WTC11 (cell line): Measurements from ENCODE around the gene MTMR2. TPM values are rescaled to one million over a fixed set of nuclear protein-coding genes. Genes with fewer than 3 reads are reported as not detected.

Source experiments
- ATAC-seq: fragments of 200-7000 bp; cut with Tn5 transposase; 2 replicates; pipeline ENCODE4 v1.10.0; 2021; ENCODE audit warnings: mild to moderate bottlenecking, moderate library complexity
- CTCF ChIA-PET: fragments of 300-600 bp; sonication (Branson Sonifier 250); formaldehyde crosslinking; loops from one replicate; lab custom pipeline; 2021; ENCODE audit warnings: antibody characterized with exemption; lab: Charles Lee
- POLR2A ChIA-PET: fragments of 350-600 bp; sonication (Branson Sonifier 250); formaldehyde crosslinking; loops from one replicate; lab custom pipeline; 2021; ENCODE audit warnings: antibody characterized with exemption; lab: Charles Lee
- DNase-seq: peaks from one replicate; pipeline ENCODE4 v3.0.0; 2021; ENCODE audit warnings: low spot score
- H3K27ac Mint-ChIP-seq: 2 replicates; pipeline ENCODE4 v1.8.0; 2021; ENCODE audit warnings: mixed read lengths
- H3K27me3 Mint-ChIP-seq: 2 replicates; pipeline ENCODE4 v1.8.0; 2021; ENCODE audit warnings: low read depth, mild to moderate bottlenecking, moderate library complexity, mixed read lengths
- H3K36me3 Mint-ChIP-seq: 2 replicates; pipeline ENCODE4 v1.8.0; 2021; ENCODE audit warnings: mixed read lengths
- H3K4me1 Mint-ChIP-seq: 2 replicates; pipeline ENCODE4 v1.8.0; 2022; ENCODE audit warnings: mixed read lengths
- H3K4me3 Mint-ChIP-seq: 2 replicates; pipeline ENCODE4 v1.8.0; 2021; ENCODE audit warnings: mild to moderate bottlenecking, moderate library complexity, mixed read lengths
- H3K9me3 Mint-ChIP-seq: 2 replicates; pipeline ENCODE4 v1.8.0; 2021; ENCODE audit warnings: mixed read lengths
- CBFB ChIP-seq: sonication (generic); formaldehyde crosslinking; IDR thresholded peaks from 2 replicates; pipeline ENCODE4 v1.8.1; 2022; ENCODE audit warnings: mild to moderate bottlenecking, low read depth, missing genetic modification reagents
- ETV6 ChIP-seq: sonication (generic); formaldehyde crosslinking; IDR thresholded peaks from 2 replicates; pipeline ENCODE4 v1.8.1; 2022; ENCODE audit warnings: mild to moderate bottlenecking, missing genetic modification reagents
- GTF2I ChIP-seq: fragments of 250-450 bp; sonication (Bioruptor Pico); conservative IDR thresholded peaks from 2 replicates; pipeline ENCODE4 v1.4.0; 2021; ENCODE audit warnings: mild to moderate bottlenecking
- MXD4 ChIP-seq: fragments of 250-450 bp; sonication (Bioruptor Pico); IDR thresholded peaks from 2 replicates; pipeline ENCODE4 v1.8.0; 2021; ENCODE audit warnings: mild to moderate bottlenecking, moderate library complexity, borderline replicate concordance
- NFE2L1 ChIP-seq: sonication (generic); formaldehyde crosslinking; IDR thresholded peaks from 2 replicates; pipeline ENCODE4 v1.8.1; 2023; ENCODE audit warnings: missing genetic modification reagents
- PRRX2 ChIP-seq: fragments of 250-450 bp; sonication (Bioruptor Pico); IDR thresholded peaks from 2 replicates; pipeline ENCODE4 v1.8.0; 2021; ENCODE audit warnings: mild to moderate bottlenecking
- ZNF121 ChIP-seq: sonication (generic); formaldehyde crosslinking; IDR thresholded peaks from 2 replicates; pipeline ENCODE4 v1.8.0; 2023; ENCODE audit warnings: missing genetic modification reagents
- ZNF219 ChIP-seq: sonication (generic); formaldehyde crosslinking; IDR thresholded peaks from 2 replicates; pipeline ENCODE4 v1.8.0; 2023; ENCODE audit warnings: missing genetic modification reagents, mild to moderate bottlenecking, borderline replicate concordance
- ZNF317 ChIP-seq: sonication (generic); formaldehyde crosslinking; IDR thresholded peaks from 2 replicates; pipeline ENCODE4 v1.8.1; 2023; ENCODE audit warnings: low read depth, mild to moderate bottlenecking, moderate library complexity, missing genetic modification reagents, borderline replicate concordance
- ZNF416 ChIP-seq: fragments of 250-450 bp; sonication (Bioruptor Pico); IDR thresholded peaks from 2 replicates; pipeline ENCODE4 v1.9.0; 2021; ENCODE audit warnings: mild to moderate bottlenecking, inconsistent platforms
- total RNA-seq: library from RNA; stranded (reverse); gene quantifications from 3 replicates; pipeline ENCODE4 v1.2.3, GENCODE V29; 2021
- TF ChIP-seq, protein P1 (sequence below): sonication (generic); formaldehyde crosslinking; IDR thresholded peaks from 2 replicates; pipeline ENCODE4 v1.8.1; 2023; ENCODE audit warnings: mild to moderate bottlenecking, missing genetic modification reagents, moderate library complexity
- TF ChIP-seq, protein P2 (sequence below): sonication (generic); formaldehyde crosslinking; conservative IDR thresholded peaks from 2 replicates; pipeline ENCODE4 v1.8.1; 2022; ENCODE audit warnings: mild to moderate bottlenecking, missing genetic modification reagents
- TF ChIP-seq, protein P3 (sequence below): fragments of 250-450 bp; sonication (Bioruptor Pico); IDR thresholded peaks from 2 replicates; pipeline ENCODE4 v2.1.2; 2022; ENCODE audit warnings: mild to moderate bottlenecking, moderate library complexity
- TF ChIP-seq, protein P4 (sequence below): sonication (generic); formaldehyde crosslinking; conservative IDR thresholded peaks from 2 replicates; pipeline ENCODE4 v1.8.1; 2023; ENCODE audit warnings: mild to moderate bottlenecking, low read depth, missing genetic modification reagents, moderate library complexity
- TF ChIP-seq, protein P5 (sequence below): sonication (generic); formaldehyde crosslinking; IDR thresholded peaks from 2 replicates; pipeline ENCODE4 v1.8.1; 2022; ENCODE audit warnings: mild to moderate bottlenecking, missing genetic modification reagents, moderate library complexity, borderline replicate concordance
- TF ChIP-seq, protein P6 (sequence below): sonication (generic); formaldehyde crosslinking; IDR thresholded peaks from 2 replicates; pipeline ENCODE4 v1.8.1; 2022; ENCODE audit warnings: low read depth, missing genetic modification reagents, borderline replicate concordance
- TF ChIP-seq, protein P7 (sequence below): fragments of 250-450 bp; sonication (Bioruptor Pico); IDR thresholded peaks from 2 replicates; pipeline ENCODE4 v1.9.0; 2021; ENCODE audit warnings: moderate library complexity, mild to moderate bottlenecking, inconsistent platforms, borderline replicate concordance

MTMR2 gene
- total RNA-seq, 1 experiment from 2014 or later = 45.6 TPM

DNA sequence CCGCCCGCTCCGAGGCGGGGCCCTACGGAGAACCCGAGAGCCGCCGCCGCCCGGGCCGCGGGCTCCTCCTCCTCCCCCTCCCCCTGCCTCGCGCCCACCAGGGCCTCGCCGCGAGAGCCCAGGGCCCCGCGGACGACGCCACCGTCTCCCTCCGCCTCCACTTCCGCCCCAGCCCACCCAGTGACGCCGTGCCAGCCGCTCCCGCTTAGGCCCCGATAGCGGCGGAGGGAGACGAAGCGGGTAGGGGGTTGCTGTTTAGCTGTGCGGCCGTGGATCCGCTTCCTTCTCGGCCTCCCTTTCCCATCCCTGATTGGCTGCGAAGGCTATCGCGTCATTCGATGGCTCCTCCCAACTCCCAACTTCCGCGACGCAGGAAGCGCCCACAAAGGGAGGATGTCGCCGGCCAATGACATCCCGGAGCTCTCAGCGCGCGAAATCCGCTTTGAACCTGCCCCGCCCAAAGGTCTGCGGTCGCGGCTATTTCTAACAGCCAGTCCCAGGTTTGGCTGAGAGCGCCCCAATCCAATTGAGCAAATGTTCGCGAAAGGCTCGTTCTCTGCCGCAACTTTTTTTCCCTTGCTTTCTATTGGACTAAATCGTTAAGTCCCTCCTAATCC lies 134.3 kb downstream of the MTMR2 start, which contains the start of gene FAM76B (continued):
- no peak for TF ChIP-seq ZNF219 (CRISPR knock-in tag)
- TF ChIP-seq PRRX2 (CRISPR knock-in tag) = no peak
- TF ChIP-seq ZNF317 = no peak
- TF ChIP-seq, protein P1, sequence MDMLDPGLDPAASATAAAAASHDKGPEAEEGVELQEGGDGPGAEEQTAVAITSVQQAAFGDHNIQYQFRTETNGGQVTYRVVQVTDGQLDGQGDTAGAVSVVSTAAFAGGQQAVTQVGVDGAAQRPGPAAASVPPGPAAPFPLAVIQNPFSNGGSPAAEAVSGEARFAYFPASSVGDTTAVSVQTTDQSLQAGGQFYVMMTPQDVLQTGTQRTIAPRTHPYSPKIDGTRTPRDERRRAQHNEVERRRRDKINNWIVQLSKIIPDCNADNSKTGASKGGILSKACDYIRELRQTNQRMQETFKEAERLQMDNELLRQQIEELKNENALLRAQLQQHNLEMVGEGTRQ (CRISPR knock-in tag) = no peak
- TF ChIP-seq, protein P2, sequence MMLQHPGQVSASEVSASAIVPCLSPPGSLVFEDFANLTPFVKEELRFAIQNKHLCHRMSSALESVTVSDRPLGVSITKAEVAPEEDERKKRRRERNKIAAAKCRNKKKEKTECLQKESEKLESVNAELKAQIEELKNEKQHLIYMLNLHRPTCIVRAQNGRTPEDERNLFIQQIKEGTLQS (CRISPR knock-in tag) = no peak
- TF ChIP-seq, protein P3, sequence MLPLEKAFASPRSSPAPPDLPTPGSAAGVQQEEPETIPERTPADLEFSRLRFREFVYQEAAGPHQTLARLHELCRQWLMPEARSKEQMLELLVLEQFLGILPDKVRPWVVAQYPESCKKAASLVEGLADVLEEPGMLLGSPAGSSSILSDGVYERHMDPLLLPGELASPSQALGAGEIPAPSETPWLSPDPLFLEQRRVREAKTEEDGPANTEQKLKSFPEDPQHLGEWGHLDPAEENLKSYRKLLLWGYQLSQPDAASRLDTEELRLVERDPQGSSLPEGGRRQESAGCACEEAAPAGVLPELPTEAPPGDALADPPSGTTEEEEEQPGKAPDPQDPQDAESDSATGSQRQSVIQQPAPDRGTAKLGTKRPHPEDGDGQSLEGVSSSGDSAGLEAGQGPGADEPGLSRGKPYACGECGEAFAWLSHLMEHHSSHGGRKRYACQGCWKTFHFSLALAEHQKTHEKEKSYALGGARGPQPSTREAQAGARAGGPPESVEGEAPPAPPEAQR (CRISPR knock-in tag) = no peak
- TF ChIP-seq, protein P4, sequence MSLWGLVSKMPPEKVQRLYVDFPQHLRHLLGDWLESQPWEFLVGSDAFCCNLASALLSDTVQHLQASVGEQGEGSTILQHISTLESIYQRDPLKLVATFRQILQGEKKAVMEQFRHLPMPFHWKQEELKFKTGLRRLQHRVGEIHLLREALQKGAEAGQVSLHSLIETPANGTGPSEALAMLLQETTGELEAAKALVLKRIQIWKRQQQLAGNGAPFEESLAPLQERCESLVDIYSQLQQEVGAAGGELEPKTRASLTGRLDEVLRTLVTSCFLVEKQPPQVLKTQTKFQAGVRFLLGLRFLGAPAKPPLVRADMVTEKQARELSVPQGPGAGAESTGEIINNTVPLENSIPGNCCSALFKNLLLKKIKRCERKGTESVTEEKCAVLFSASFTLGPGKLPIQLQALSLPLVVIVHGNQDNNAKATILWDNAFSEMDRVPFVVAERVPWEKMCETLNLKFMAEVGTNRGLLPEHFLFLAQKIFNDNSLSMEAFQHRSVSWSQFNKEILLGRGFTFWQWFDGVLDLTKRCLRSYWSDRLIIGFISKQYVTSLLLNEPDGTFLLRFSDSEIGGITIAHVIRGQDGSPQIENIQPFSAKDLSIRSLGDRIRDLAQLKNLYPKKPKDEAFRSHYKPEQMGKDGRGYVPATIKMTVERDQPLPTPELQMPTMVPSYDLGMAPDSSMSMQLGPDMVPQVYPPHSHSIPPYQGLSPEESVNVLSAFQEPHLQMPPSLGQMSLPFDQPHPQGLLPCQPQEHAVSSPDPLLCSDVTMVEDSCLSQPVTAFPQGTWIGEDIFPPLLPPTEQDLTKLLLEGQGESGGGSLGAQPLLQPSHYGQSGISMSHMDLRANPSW (CRISPR knock-in tag) = no peak
- TF ChIP-seq ZNF121 (CRISPR knock-in tag) = no peak
- no peak; the same call in 1 of the 2 replicates for TF ChIP-seq ETV6
- TF ChIP-seq, protein P5, sequence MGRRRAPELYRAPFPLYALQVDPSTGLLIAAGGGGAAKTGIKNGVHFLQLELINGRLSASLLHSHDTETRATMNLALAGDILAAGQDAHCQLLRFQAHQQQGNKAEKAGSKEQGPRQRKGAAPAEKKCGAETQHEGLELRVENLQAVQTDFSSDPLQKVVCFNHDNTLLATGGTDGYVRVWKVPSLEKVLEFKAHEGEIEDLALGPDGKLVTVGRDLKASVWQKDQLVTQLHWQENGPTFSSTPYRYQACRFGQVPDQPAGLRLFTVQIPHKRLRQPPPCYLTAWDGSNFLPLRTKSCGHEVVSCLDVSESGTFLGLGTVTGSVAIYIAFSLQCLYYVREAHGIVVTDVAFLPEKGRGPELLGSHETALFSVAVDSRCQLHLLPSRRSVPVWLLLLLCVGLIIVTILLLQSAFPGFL (CRISPR knock-in tag) = peak; percentile 86; the same call in 1 of the 2 replicates
- TF ChIP-seq, protein P6, sequence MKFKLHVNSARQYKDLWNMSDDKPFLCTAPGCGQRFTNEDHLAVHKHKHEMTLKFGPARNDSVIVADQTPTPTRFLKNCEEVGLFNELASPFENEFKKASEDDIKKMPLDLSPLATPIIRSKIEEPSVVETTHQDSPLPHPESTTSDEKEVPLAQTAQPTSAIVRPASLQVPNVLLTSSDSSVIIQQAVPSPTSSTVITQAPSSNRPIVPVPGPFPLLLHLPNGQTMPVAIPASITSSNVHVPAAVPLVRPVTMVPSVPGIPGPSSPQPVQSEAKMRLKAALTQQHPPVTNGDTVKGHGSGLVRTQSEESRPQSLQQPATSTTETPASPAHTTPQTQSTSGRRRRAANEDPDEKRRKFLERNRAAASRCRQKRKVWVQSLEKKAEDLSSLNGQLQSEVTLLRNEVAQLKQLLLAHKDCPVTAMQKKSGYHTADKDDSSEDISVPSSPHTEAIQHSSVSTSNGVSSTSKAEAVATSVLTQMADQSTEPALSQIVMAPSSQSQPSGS (CRISPR knock-in tag) = no peak
- TF ChIP-seq, protein P7, sequence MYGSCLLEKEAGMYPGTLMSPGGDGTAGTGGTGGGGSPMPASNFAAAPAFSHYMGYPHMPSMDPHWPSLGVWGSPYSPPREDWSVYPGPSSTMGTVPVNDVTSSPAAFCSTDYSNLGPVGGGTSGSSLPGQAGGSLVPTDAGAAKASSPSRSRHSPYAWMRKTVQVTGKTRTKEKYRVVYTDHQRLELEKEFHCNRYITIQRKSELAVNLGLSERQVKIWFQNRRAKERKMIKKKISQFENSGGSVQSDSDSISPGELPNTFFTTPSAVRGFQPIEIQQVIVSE (CRISPR knock-in tag) = no peak
- TF ChIP-seq NFE2L1 (CRISPR knock-in tag) = no peak; the same call in 1 of the 2 replicates
- TF ChIP-seq GTF2I (CRISPR knock-in tag) = no peak

DNA sequence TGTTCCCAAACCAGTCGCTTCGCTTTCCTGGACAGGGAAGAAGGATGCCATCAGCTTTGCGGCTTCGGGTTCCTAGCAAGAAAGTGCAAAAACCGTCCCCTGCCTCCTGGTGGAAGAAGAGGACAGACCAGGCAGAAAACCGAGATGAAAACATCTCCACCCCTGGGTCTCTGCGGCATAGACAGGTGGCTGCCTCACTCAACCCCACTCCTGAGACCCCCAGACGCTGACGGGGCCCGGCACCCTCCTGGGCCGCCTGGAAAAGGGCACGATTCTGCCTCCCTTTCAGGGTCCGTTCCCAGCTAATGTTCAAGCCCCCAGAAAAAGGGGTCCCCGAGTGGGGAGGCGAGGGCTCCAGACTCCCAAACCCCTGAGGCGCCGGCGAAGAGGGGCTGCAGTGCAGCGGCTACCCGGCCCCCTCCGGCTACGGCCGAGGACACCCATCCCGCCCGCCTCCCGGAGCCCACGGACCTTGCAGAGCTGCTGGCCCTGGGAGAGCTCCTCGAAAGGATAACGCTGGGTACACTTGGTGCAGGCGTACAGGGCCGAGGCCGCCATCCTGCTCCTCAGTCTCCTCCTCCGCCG lies 134.9 kb downstream of the MTMR2 start:
- Mint-ChIP-seq H3K27me3 (no peaks in the 10 kb centered on the region), H3K4me3 (peak overlapping the region; percentile 99), H3K9me3 (no peaks in the 10 kb centered on the region), H3K27ac (peak overlapping the region; percentile 85), H3K4me1 (peaks cover 30% of the 10 kb centered on the region), H3K36me3 (peaks cover 33% of the 10 kb centered on the region)
- ChIA-PET CTCF (interaction anchor here (1.3 to 1.8 kb wide), 5 partner anchors 47 to 722 kb away, joined by 3 to 10 read pairs (median 5); partner anchors contain the start of gene MAML2), POLR2A (interaction anchor here (1.0 to 3.7 kb wide), 7 partner anchors 16 to 722 kb away, joined by 3 to 25 read pairs (median 5); partner anchors contain the start of genes CCDC82, JRKL, SESN3 and SRSF8)
- DNase-seq = peak; percentile 44
- peak; percentile 3 for ATAC-seq
- TF ChIP-seq MXD4 (no peak), PRRX2 (CRISPR knock-in tag) (0 out of 2 replicates have a peak, but pooled peaks have one; percentile 61), CBFB (CRISPR knock-in tag) (no peak), ZNF416 (CRISPR knock-in tag) (0 out of 2 replicates have a peak, but pooled peaks have one; percentile 23)

Other genes with a start within 250 kb of the MTMR2 start
- gene FAM76B, start 134.3 kb downstream of the MTMR2 start, total RNA-seq = 30.0 to 32.0 TPM (median 30.0 TPM) in 3 replicates
- gene CEP57, start 133.6 kb downstream of the MTMR2 start, total RNA-seq = 67.6 to 70.7 TPM (median 70.2 TPM) in 3 replicates